WTC11 (cell line): Measurements from ENCODE around the gene ENTR1. TPM values are rescaled to one million over a fixed set of nuclear protein-coding genes. Genes with fewer than 3 reads are reported as not detected.

Experiments used
- ATAC-seq: fragments of 200-7000 bp; cut with Tn5 transposase; 2 replicates; pipeline ENCODE4 v1.10.0; 2021; ENCODE audit warnings: mild to moderate bottlenecking, moderate library complexity
- CTCF ChIA-PET: fragments of 300-600 bp; sonication (Branson Sonifier 250); formaldehyde crosslinking; loops from one replicate; lab custom pipeline; 2021; ENCODE audit warnings: antibody characterized with exemption; lab: Charles Lee
- POLR2A ChIA-PET: fragments of 350-600 bp; sonication (Branson Sonifier 250); formaldehyde crosslinking; loops from one replicate; lab custom pipeline; 2021; ENCODE audit warnings: antibody characterized with exemption; lab: Charles Lee
- DNase-seq: peaks from one replicate; pipeline ENCODE4 v3.0.0; 2021; ENCODE audit warnings: low spot score
- H3K27ac Mint-ChIP-seq: 2 replicates; pipeline ENCODE4 v1.8.0; 2021; ENCODE audit warnings: mixed read lengths
- H3K27me3 Mint-ChIP-seq: 2 replicates; pipeline ENCODE4 v1.8.0; 2021; ENCODE audit warnings: low read depth, mild to moderate bottlenecking, moderate library complexity, mixed read lengths
- H3K36me3 Mint-ChIP-seq: 2 replicates; pipeline ENCODE4 v1.8.0; 2021; ENCODE audit warnings: mixed read lengths
- H3K4me1 Mint-ChIP-seq: 2 replicates; pipeline ENCODE4 v1.8.0; 2022; ENCODE audit warnings: mixed read lengths
- H3K4me3 Mint-ChIP-seq: 2 replicates; pipeline ENCODE4 v1.8.0; 2021; ENCODE audit warnings: mild to moderate bottlenecking, moderate library complexity, mixed read lengths
- H3K9me3 Mint-ChIP-seq: 2 replicates; pipeline ENCODE4 v1.8.0; 2021; ENCODE audit warnings: mixed read lengths
- AFF4 ChIP-seq: sonication (generic); formaldehyde crosslinking; IDR thresholded peaks from 2 replicates; pipeline ENCODE4 v1.8.1; 2023; ENCODE audit warnings: mild to moderate bottlenecking, missing genetic modification reagents, borderline replicate concordance
- ATF1 ChIP-seq: sonication (generic); formaldehyde crosslinking; IDR thresholded peaks from 2 replicates; pipeline ENCODE4 v1.8.1; 2023; ENCODE audit warnings: mild to moderate bottlenecking, moderate library complexity, missing genetic modification reagents
- CREB1 ChIP-seq: sonication (generic); formaldehyde crosslinking; IDR thresholded peaks from 2 replicates; pipeline ENCODE4 v1.8.0; 2023; ENCODE audit warnings: mild to moderate bottlenecking, missing genetic modification reagents
- CREM ChIP-seq: sonication (generic); formaldehyde crosslinking; IDR thresholded peaks from 2 replicates; pipeline ENCODE4 v1.8.1; 2022; ENCODE audit warnings: mild to moderate bottlenecking, missing genetic modification reagents, moderate library complexity
- FOXJ3 ChIP-seq: sonication (generic); formaldehyde crosslinking; IDR thresholded peaks from 2 replicates; pipeline ENCODE4 v1.9.0; 2021; ENCODE audit warnings: missing genetic modification reagents, mild to moderate bottlenecking, borderline replicate concordance
- FOXP1 ChIP-seq: sonication (generic); formaldehyde crosslinking; IDR thresholded peaks from 2 replicates; pipeline ENCODE4 v1.8.0; 2022; ENCODE audit warnings: missing genetic modification reagents, mild to moderate bottlenecking, moderate library complexity, borderline replicate concordance
- GTF2I ChIP-seq: fragments of 250-450 bp; sonication (Bioruptor Pico); conservative IDR thresholded peaks from 2 replicates; pipeline ENCODE4 v1.4.0; 2021; ENCODE audit warnings: mild to moderate bottlenecking
- HMGXB4 ChIP-seq: sonication (generic); formaldehyde crosslinking; IDR thresholded peaks from 2 replicates; pipeline ENCODE4 v1.8.1; 2023; ENCODE audit warnings: mild to moderate bottlenecking, moderate library complexity, missing genetic modification reagents
- NR1H2 ChIP-seq: sonication (generic); formaldehyde crosslinking; IDR thresholded peaks from 2 replicates; pipeline ENCODE4 v1.9.0; 2021; ENCODE audit warnings: mild to moderate bottlenecking, moderate library complexity, missing genetic modification reagents
- PRRX2 ChIP-seq: fragments of 250-450 bp; sonication (Bioruptor Pico); IDR thresholded peaks from 2 replicates; pipeline ENCODE4 v1.8.0; 2021; ENCODE audit warnings: mild to moderate bottlenecking
- ZBTB21 ChIP-seq: sonication (generic); formaldehyde crosslinking; IDR thresholded peaks from 2 replicates; pipeline ENCODE4 v1.8.1; 2023; ENCODE audit warnings: mild to moderate bottlenecking, missing genetic modification reagents, borderline replicate concordance
- ZNF121 ChIP-seq: sonication (generic); formaldehyde crosslinking; IDR thresholded peaks from 2 replicates; pipeline ENCODE4 v1.8.0; 2023; ENCODE audit warnings: missing genetic modification reagents
- ZNF219 ChIP-seq: sonication (generic); formaldehyde crosslinking; IDR thresholded peaks from 2 replicates; pipeline ENCODE4 v1.8.0; 2023; ENCODE audit warnings: missing genetic modification reagents, mild to moderate bottlenecking, borderline replicate concordance
- ZNF232 ChIP-seq: sonication (generic); formaldehyde crosslinking; IDR thresholded peaks from 2 replicates; pipeline ENCODE4 v1.8.0; 2022; ENCODE audit warnings: mild to moderate bottlenecking, missing genetic modification reagents
- ZNF263 ChIP-seq: sonication (generic); formaldehyde crosslinking; IDR thresholded peaks from 2 replicates; pipeline ENCODE4 v1.8.1; 2022; ENCODE audit warnings: low read depth, mild to moderate bottlenecking, moderate library complexity, missing genetic modification reagents
- ZSCAN18 ChIP-seq: fragments of 250-450 bp; sonication (Bioruptor Pico); IDR thresholded peaks from 2 replicates; pipeline ENCODE4 v2.1.2; 2022; ENCODE audit warnings: mild to moderate bottlenecking, moderate library complexity
- total RNA-seq: library from RNA; stranded (reverse); gene quantifications from 3 replicates; pipeline ENCODE4 v1.2.3, GENCODE V29; 2021
- TF ChIP-seq, protein P1 (sequence below): sonication (generic); formaldehyde crosslinking; IDR thresholded peaks from 2 replicates; pipeline ENCODE4 v1.8.1; 2022; ENCODE audit warnings: low read depth, missing genetic modification reagents, borderline replicate concordance
- TF ChIP-seq, protein P2 (sequence below): sonication (generic); formaldehyde crosslinking; IDR thresholded peaks from 2 replicates; pipeline ENCODE4 v1.8.0; 2022; ENCODE audit warnings: mild to moderate bottlenecking, missing genetic modification reagents

ENTR1 gene
- total RNA-seq, 1 experiment from 2014 or later: 140 TPM

DNA sequence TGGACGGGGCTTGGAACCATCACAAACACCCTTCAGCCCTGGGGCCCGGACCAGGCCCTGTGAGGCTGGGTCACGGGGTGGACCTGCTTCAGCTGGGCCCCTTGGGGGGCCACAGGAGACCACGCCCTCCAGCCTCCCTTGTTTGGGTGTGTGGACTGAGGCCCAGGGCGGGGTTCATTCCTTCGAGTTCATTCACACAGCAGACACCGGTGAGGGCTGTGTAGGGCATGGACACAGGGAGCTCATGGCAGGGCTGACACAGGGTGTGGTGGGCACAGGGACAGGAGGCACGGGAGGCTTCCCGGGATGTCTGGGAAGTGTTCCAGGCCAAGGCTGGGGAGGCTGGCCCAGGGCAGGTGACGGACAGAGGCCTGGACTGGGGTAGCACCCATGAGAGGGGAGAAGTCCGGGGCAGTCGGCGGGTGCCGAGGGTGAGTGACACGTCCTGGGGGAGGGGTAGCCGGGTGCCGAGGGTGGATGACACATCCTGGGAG, 55.8 kb downstream of the ENTR1 start (continued):
- TF ChIP-seq ATF1 (CRISPR knock-in tag) (no peak), ZNF219 (CRISPR knock-in tag) (no peak)

DNA sequence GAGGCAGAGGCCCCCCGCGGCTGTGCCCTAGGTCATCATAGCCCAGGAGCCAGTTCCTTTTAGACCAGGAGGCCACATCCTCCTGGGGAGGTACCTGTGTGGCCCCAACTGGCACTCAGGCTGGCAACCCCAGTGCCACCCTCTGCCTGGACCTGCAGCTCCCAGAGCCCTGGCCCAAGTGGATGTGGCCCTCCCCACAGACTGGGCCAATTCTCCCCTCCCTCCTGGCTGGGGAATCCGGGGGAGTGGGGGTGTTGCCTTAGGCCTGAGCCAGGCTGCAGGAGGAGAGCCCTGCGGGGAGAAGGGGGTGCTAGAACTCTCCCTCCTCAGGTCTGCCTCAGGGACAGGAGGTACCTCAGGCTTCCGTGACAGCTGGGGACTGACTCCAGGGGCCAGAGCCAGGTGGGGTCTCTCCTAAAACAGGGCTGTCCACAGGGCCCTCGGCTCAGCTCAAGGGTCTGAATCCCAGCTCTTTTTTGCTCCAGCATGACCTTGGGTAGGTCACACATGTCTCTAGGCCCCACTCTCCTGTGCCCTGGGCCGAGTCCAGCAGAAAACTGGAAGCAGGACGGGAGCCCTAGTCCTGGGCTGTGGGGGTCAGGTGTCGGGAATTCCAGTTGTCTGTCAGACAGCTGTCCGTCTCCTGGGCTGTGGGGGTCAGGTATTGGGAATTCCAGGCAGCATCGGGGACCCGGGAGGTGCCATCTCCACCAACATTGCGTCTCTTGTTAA, 56.5 kb downstream of the ENTR1 start:
- no peaks in the 10 kb centered on the region for H3K9me3 Mint-ChIP-seq
- H3K36me3 Mint-ChIP-seq: no peaks in the 10 kb centered on the region
- DNase-seq (no peak), ATAC-seq (no peak)
- TF ChIP-seq FOXJ3: no peak
- no peak for TF ChIP-seq ZBTB21
- TF ChIP-seq PRRX2: no peak
- TF ChIP-seq NR1H2 (CRISPR knock-in tag): no peak
- TF ChIP-seq, protein P1, sequence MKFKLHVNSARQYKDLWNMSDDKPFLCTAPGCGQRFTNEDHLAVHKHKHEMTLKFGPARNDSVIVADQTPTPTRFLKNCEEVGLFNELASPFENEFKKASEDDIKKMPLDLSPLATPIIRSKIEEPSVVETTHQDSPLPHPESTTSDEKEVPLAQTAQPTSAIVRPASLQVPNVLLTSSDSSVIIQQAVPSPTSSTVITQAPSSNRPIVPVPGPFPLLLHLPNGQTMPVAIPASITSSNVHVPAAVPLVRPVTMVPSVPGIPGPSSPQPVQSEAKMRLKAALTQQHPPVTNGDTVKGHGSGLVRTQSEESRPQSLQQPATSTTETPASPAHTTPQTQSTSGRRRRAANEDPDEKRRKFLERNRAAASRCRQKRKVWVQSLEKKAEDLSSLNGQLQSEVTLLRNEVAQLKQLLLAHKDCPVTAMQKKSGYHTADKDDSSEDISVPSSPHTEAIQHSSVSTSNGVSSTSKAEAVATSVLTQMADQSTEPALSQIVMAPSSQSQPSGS (CRISPR knock-in tag): no peak
- no peak for TF ChIP-seq ZNF232
- no peak for TF ChIP-seq FOXP1 (CRISPR knock-in tag)
- TF ChIP-seq CREB1 (CRISPR knock-in tag): no peak
- TF ChIP-seq, protein P2, sequence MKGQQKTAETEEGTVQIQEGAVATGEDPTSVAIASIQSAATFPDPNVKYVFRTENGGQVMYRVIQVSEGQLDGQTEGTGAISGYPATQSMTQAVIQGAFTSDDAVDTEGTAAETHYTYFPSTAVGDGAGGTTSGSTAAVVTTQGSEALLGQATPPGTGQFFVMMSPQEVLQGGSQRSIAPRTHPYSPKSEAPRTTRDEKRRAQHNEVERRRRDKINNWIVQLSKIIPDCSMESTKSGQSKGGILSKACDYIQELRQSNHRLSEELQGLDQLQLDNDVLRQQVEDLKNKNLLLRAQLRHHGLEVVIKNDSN (CRISPR knock-in tag): no peak
- TF ChIP-seq ZNF219 (CRISPR knock-in tag): no peak
- no peak for TF ChIP-seq AFF4 (CRISPR knock-in tag)
- no peak for TF ChIP-seq ZSCAN18 (CRISPR knock-in tag)
- TF ChIP-seq ZNF121 (CRISPR knock-in tag): no peak
- TF ChIP-seq ZNF263: no peak
- TF ChIP-seq GTF2I (CRISPR knock-in tag): no peak
- TF ChIP-seq CREM (CRISPR knock-in tag): no peak
- TF ChIP-seq HMGXB4 (CRISPR knock-in tag): no peak
- no peaks in the 10 kb centered on the region for H3K27me3 Mint-ChIP-seq
- no peak overlapping the region for H3K27ac Mint-ChIP-seq
- no peaks in the 10 kb centered on the region for H3K4me1 Mint-ChIP-seq
- no peak overlapping the region for H3K4me3 Mint-ChIP-seq
- POLR2A ChIA-PET: interaction anchor here (0.5 to 1.5 kb wide), 4 partner anchors 9 to 302 kb away, joined by 3 read pairs; no protein-coding TSS in a partner anchor
- CTCF ChIA-PET: interaction anchor here (0.9 to 1.9 kb wide), 3 partner anchors 8 to 14 kb away, joined by 3 to 7 read pairs (median 3); partner anchors contain the start of gene DNLZ
